ENCODE measurements around the gene FOXN4.

FOXN4 gene

GRCh38 chr12:109302358-109302757, 6.7 kb downstream of the FOXN4 start:
- TF ChIP-seq CTCF (IDR thresholded peaks at IDR 0.05), result peak; percentile 38; the same call in 1 of the 2 replicates

GRCh38 chr12:109301643-109302168, 7.4 kb downstream of the FOXN4 start:
- no peak for TF ChIP-seq CTCF (IDR thresholded peaks at IDR 0.05)

DNA sequence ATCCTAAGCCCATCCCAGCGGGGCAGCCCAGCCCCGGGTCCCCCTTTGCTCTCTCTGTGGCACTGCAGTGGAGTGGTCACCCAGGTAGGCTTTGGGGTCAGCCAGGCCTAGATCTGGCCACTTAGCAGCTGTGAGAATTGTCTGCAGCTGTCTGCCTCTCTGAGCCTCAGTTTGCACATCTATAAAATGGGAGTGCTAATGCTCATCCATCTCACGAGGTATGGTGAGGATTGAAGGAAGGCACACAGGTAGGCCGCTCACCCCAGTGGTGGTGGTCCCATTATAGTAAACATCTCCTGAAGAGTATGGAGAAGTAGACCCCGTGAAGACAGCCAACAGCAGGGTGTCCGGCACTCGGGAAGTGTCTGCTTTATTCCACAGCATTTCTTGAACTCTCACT, 9.2 kb downstream of the FOXN4 start:
- no peak for TF ChIP-seq CTCF (IDR thresholded peaks at IDR 0.05)

GRCh38 chr12:109296431-109296830, 12.7 kb downstream of the FOXN4 start:
- no peak for TF ChIP-seq CTCF (IDR thresholded peaks at IDR 0.05)

DNA sequence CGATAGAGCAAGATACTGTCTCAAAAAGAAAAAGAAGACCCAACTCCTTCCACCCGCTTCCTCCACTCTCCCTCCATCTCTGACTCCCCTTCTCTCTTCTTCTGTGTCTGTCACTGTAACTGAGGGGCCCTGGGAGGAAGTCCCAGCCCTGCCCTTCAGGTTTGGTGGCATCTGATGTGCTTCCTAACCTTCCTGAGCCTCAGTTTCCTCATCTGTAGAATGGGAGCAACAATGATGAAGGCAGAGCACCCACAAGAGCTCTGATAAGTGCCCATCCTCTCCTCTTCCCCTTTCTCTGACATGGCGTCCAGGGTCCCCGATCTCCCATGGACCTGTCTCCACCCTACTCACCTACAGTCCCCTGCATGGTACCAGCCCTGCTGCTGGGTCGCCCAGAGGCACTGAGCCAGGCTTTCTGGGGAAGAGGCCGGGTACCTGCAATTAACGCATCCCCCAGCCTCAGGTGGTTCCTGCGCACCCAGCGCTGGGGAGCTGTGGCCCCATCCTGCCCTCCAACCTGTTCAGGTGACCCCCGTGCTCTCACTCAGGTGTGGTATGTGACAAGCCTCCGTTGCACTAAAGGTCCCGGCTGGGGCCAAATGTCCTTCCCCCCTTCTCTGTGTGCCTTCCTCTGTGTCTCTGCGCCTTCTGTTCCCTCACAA, 13.2 kb downstream of the FOXN4 start:
- TF ChIP-seq CTCF (IDR thresholded peaks at IDR 0.05), result no peak

GRCh38 chr12:109294286-109294796, 14.7 kb downstream of the FOXN4 start:
- TF ChIP-seq CTCF (IDR thresholded peaks at IDR 0.05), result no peak

GRCh38 chr12:109293106-109293505, 16.0 kb downstream of the FOXN4 start:
- TF ChIP-seq CTCF (IDR thresholded peaks at IDR 0.05), result no peak
